HK-2 (cell line): ENCODE measurements around the gene THAP6.
"Not testable (repeated sequence)": the region's sequence is repeated elsewhere in the genome, so short reads cannot be mapped to it uniquely, and the experiment has no call there.

ENCODE experiments used
- DNase-seq: peaks from one replicate; pipeline ENCODE4 v3.0.0-alpha.2; 2018; ENCODE audit not compliant: unreplicated experiment

THAP6 gene

GRCh38 chr4:75525910-75526309 lies 11.6 kb downstream of the THAP6 start:
- DNase-seq = no peak

GRCh38 chr4:75527482-75527881 lies 13.2 kb downstream of the THAP6 start:
- DNase-seq = no peak

GRCh38 chr4:75530556-75531322 lies 16.5 kb downstream of the THAP6 start:
- DNase-seq = no peak

- not testable (repeated sequence) for DNase-seq
Measured at GRCh38 chr4:75531536-75532143, 17.4 kb downstream of the THAP6 start.

DNA sequence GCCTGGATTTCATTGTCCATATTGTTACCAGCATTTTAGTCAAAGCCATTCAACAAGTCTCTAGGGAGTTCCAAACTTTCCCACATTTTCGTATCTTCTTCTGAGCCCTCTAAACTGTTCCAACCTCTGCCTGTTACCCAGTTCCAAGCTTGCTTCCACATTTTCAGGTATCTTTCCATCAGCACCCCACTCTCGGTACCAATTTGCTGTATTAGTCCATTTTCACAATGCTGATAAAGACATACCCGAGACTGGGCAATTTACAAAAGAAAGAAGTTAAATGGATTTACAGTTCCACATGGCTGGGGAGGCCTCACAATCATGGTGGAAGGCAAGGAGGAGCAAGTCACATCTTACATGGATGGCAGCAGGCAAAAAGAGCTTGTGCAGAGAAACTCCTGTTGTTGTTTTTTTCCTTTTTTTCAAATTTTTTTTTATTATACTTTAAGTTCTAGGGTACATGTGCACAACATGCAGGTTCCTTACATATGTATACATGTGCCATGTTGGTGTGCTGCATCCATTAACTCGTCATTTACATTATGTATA lies 19.1 kb downstream of the THAP6 start:
- DNase-seq = not testable (repeated sequence)

DNA sequence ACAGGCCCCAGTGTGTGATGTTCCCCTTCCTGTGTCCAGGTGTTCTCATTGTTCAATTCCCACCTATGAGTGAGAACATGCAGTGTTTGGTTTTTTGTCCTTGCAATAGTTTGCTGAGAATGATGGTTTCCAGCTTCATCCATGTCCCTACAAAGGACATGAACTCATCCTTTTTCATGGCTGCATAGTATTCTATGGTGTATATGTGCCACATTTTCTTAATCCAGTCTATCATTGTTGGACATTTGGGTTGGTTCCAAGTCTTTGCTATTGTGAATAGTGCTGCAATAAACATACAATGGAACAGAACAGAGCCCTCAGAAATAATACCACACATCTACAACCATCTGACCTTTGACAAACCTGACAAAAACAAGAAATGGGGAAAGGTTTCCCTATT lies 19.7 kb downstream of the THAP6 start:
- DNase-seq = not testable (repeated sequence)

GRCh38 chr4:75537308-75537707 lies 23.0 kb downstream of the THAP6 start:
- not testable (repeated sequence) for DNase-seq

DNA sequence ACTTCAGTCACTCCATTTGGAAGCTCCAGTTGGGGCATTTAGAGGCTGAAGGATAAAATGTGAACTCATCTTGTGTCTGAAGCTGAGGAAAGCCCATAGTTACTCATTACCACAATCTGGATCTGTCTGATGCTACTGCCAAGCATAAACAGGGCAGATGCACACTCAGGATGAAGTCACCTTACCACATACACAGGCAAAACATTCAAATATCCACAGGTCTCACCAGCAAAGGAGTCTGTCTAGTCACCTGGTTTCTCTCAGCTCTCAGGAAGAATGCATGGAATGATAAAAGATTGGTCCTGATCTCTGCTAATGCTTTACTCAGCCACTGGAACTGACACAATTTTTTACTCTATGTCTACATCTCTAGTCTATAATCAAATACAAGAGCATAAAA lies 28.6 kb downstream of the THAP6 start:
- DNase-seq = peak; percentile 67

DNA sequence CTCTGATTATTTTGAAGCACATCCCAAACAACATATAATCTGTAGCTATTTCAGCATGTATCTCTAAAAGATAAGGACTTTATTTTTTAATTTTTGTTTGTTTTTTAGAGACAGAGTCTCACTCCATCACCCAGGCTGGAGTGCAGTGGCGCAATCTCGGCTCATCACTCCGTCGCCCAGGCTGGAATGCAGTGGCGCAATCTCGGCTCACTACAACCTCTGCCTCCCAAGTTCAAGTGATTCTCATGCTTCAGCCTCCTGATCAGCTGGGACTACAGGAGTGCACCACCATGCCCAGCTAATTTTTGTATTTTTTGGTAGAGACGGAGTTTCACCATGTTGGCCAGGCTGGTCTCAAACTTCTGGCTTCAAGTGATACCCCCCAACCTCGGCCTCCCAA lies 29.9 kb downstream of the THAP6 start:
- DNase-seq = not testable (repeated sequence)

DNA sequence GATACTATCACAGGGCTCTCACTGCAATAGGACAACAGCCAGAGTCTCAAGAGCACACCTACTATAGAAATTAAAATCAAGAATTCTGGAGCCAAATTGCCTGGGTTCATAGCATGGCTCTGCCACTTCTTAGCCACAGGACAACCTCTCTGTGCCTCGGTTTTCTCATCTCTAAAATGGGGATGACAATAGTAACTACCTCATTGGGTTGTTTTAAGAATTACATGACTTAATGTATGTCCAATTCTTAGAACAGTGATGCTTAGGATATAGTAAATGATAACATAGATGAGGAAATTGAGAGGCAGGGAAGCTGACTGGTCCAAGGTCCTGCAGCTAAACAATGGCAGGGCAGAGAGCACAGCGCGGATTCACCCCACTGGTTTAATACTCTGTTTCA lies 30.6 kb downstream of the THAP6 start:
- no peak for DNase-seq

- peak; percentile 56 for DNase-seq
Measured at GRCh38 chr4:75545526-75545925, 31.3 kb downstream of the THAP6 start.

DNA sequence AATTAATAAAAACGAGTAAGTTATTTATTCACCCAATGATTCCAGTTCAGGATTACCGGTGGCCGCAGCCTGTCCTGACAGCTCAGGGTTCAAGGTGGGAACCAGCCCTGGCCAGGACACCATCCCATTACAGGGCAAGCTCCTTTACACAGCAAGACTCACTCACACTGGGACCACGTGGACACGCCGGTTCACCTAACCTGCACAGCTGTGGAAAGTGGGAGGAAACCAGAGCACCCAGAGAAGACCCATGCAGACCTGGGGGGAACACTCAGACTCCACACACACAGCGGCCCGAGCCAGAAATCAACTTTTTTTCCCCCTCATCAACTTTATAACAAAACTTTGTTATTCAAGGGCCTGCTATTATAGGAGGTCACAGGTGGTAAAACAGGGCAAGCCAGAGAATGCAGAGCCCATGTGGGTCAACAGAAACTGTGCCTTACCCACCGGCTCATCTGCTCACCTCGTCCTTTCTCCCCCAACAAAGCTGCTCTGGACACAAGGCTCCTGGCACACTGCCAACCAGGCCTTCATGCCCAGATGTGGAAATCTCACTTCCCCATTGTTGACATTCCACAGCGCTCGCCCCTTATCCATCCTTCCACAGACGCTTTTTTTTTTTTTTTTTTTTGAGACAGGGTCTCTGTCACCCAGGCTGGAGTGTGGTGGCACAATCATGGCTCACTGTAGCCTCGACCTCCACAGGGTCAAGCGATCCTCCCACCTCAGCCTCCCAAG lies 33.5 kb downstream of the THAP6 start:
- DNase-seq = no peak

DNA sequence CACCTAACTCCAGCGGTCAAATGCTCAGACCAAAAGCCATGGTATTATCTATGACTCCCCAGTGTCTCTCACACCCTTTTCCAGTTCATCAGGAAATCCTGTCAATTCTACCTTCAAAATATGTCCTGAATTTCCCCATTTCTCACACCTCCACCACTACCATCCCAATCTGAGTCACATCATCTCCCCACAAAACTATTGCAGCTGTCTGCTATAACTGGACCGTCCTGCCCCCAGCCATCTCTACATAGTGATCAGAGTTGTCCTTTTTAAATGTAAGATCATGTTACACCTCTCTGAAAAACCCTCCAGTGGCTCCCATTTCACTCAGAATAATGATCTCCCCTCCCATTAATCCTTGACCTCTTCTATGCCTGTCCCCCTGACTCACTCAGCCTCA lies 34.7 kb downstream of the THAP6 start:
- DNase-seq = no peak

- no peak for DNase-seq
Measured at GRCh38 chr4:75552452-75552851, 38.2 kb downstream of the THAP6 start.

DNA sequence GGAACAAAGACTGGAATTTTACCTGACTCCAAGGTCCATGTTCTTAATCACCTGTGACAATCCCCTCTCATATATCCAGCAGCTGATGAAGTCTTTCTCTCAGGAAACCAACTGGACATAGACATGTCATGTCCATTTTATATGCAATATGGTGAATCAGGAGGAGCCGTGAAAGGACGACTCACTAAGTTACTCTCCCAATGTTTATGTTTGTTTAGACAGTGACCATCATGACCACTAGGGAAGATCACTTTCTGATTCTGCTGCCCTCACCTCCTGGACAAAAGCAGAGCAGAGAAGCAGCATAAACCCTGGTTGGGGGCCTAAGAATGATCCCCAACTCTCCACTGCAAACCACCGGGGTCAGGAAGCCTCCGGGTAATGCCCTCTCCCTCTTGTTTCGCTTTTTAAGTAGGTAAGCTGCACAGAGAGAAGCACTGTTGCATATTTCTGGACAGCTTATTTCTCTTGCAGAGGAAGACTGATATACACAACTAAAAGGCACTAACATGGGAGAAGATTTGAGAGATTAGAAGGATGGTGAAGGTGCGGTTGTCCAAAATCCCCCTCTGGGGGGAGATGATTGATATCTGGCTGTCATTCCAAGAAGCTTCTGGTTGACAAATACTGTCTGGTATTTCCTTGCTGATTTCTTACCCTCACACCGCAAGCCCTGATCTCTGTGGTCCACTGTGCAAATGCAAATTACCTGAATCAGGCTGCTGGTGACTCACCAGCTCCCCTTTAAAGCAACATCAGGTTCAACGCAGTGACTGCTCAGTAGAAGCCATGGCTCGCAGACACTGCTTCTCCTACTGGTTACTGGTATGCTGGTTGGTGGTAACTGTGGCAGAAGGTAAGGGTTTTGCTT lies 41.3 kb downstream of the THAP6 start, which contains the start of gene ODAPH:
Gene ODAPH, plus strand, starts transcription at position 773 of the 871 bp plus-strand sequence. Its CDS starts 17 bp downstream, at position 790.
- peak; percentile 70 for DNase-seq

GRCh38 chr4:75557696-75558095 lies 43.4 kb downstream of the THAP6 start:
- no peak for DNase-seq

DNA sequence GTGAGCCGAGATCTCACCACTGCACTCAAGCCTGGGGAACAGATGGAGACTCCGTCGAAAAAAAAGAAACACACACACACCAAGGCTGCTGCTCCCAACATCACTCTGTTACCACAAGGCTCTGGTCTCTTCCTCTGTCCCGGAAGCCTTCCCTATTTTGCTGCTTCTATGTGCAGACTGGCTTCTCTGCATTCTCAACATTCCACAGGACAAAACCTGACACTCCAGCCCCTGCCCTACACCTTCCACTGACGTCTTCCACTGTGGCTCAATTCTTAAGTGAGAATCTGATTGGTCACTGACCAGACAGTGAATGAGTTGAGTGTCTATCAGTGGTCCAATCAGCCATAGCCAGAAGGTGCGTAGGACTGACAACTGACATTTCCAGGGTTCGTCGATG lies 47.5 kb downstream of the THAP6 start:
- no peak for DNase-seq

DNA sequence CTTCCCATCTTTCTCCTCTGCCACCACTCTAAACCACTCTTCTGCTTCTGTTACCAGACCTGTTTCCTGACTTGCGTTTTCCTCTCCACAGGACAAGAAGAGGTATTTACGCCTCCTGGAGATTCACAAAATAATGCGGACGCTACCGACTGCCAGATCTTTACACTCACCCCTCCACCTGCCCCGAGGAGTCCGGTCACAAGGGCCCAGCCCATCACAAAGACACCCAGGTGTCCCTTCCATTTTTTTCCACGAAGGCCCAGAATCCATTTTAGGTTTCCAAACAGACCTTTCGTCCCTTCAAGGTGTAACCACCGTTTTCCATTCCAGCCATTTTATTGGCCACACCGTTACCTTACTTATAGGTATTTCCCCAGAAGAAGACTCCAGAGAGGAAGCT lies 49.8 kb downstream of the THAP6 start:
- no peak for DNase-seq

DNA sequence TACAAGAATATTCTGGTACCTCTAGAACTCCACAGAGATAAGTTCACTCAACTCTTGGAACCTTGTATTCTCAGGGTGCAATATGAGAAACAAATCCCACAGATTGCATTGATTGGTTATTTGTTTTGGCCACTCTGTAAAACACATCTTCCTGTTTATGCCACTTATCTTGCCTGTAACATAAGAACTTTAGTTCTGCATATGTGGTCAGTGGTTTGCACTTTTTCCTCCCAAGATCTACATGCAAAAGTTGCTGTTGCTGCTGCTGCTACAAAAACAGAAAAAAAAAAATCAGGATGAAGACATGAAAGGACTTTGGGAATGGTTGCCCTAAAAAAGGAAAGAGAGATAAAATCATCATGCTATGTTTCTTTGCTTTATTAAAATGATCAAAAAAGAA lies 51.2 kb downstream of the THAP6 start:
- no peak for DNase-seq

GRCh38 chr4:75566911-75567310 lies 52.6 kb downstream of the THAP6 start:
- DNase-seq = no peak

GRCh38 chr4:75567725-75568124 lies 53.5 kb downstream of the THAP6 start:
- no peak for DNase-seq
